ENCODE data around the gene PTPRN2.

- no peak for TF ChIP-seq CTCF (IDR thresholded peaks at IDR 0.05)
- no peak for TF ChIP-seq ZFX (IDR thresholded peaks at IDR 0.05; ENCODE audit: borderline replicate concordance)
Measured at GRCh38 chr7:157827045-157827862, 760.4 kb downstream of the PTPRN2 start.
